Measurements from ENCODE around the gene MAN1A1. TPM values are rescaled to one million over a fixed set of nuclear protein-coding genes. Genes with fewer than 3 reads are reported as not detected.

MAN1A1 gene
- total and polyA plus RNA-seq, 2 of the 8 experiments (the other 6 are each of a cell fraction or from before 2014, with no cell fraction given) = 1.8 to 5.4 TPM

DNA sequence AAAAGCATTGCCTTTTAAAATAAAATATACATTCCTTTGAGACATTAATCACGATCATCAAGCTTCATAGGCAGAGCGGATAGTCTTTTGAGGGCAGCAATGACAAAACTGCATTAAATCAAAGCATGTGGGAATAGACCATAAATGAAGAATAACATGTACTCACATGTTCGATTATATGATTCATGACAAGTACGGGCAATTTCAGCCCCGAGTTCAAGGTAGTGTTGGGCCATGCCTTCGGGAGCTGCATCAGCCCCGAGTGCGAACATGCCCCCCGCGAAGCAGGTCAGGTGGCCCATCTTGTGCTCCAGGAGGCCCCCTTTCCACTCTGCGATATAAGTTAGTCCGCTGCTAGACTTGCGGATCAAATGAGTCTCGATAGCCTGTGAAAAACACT is 160.1 kb downstream of the MAN1A1 start (continued):
- TF ChIP-seq HDAC2 (IDR thresholded peaks at IDR 0.05; ENCODE audit: borderline replicate concordance in 1 of 2, low read depth in 2 of 2, low read length in 2 of 2) = no peak
- TF ChIP-seq KDM4A (IDR thresholded peaks at IDR 0.05; ENCODE audit: low read depth, low read length, severe bottlenecking) = no peak
- no peak for TF ChIP-seq TBP (IDR thresholded peaks at IDR 0.05; ENCODE audit: low read depth, low read length)
- TF ChIP-seq SP1 (IDR thresholded peaks at IDR 0.05; ENCODE audit: low read depth, low read length) = no peak
- no peak for TF ChIP-seq EP300 (IDR thresholded peaks at IDR 0.05; ENCODE audit: borderline replicate concordance in 1 of 2, low read depth in 2 of 2, low read length in 2 of 2)
- no peak for TF ChIP-seq ASH2L (IDR thresholded peaks at IDR 0.05; ENCODE audit: low read length)
